ENCODE data around the gene RTEL1.
"Not testable (repeated sequence)": the region's sequence is repeated elsewhere in the genome, so short reads cannot be mapped to it uniquely, and the experiment has no call there.

Gene RTEL1

DNA sequence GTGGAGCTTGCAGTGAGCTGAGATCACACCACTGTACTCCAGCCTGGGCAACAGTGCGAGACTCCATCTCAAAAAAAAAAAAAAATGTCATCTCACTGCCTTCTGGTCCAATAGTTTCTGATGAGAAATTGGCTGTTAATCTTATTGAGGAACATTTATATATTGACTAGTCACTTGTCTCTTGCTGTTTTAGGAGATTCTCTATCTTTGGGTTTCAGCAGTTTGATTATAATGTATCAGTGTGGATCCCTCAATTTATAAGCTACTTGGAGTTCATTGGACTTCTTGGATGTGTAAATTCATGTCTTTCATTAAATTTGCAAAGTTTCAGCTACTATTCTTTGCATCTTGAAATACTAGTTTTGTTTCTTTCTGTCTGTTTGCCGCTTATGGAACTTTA is 60.9 kb downstream of the RTEL1 start:
- no peaks in the 10 kb centered on the region for H3K9me3 ChIP-seq (ENCODE audit: control insufficient read depth, insufficient read depth, low read depth, low read length)
- peaks cover 41% of the 10 kb centered on the region for H3K36me3 ChIP-seq (ENCODE audit: control insufficient read depth, insufficient read depth, low read length)

DNA sequence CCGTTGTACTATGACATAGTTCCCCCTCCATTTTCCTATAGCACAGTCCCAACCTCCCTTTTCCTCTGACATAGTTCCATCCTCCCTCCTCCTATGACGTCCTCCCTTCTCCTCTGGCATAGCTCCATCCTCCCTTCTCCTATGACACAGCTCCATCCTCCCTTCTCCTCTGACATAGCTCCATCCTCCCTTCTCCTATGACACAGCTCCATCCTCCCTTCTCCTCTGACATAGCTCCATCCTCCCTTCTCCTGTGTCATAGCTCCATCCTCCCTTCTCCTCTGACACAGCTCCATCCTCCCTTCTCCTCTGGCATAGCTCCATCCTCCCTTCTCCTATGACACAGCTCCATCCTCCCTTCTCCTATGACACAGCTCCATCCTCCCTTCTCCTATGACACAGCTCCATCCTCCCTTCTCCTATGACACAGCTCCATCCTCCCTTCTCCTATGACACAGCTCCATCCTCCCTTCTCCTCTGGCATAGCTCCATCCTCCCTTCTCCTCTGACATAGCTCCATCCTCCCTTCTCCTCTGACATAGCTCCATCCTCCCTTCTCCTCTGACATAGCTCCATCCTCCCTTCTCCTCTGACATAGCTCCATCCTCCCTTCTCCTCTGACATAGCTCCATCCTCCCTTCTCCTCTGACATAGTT is 65.0 kb downstream of the RTEL1 start:
- H3K27me3 ChIP-seq (ENCODE audit: control insufficient read depth, insufficient read depth, low read length); H3K4me1 ChIP-seq (ENCODE audit: control insufficient read depth, insufficient read depth, low read length); H3K9me3 ChIP-seq (ENCODE audit: control insufficient read depth, insufficient read depth, low read depth, low read length); H3K9ac ChIP-seq (ENCODE audit: low read length); H3K27ac ChIP-seq (ENCODE audit: low read depth, low read length); H3K4me3 ChIP-seq (ENCODE audit: low read depth, low read length): not testable (repeated sequence)
- peaks cover 30% of the 10 kb centered on the region for H3K36me3 ChIP-seq (ENCODE audit: control insufficient read depth, insufficient read depth, low read length)

More for the DNA sequence above, 60.9 kb downstream of the RTEL1 start:
- H3K4me3 ChIP-seq (ENCODE audit: low read depth, low read length), result no peak overlapping the region
- H3K27ac ChIP-seq (ENCODE audit: low read depth, low read length), result no peak overlapping the region
- no peaks in the 10 kb centered on the region for H3K27me3 ChIP-seq (ENCODE audit: control insufficient read depth, insufficient read depth, low read length)
- no peaks in the 10 kb centered on the region for H3K4me1 ChIP-seq (ENCODE audit: control insufficient read depth, insufficient read depth, low read length)
- no peak overlapping the region for H3K9ac ChIP-seq (ENCODE audit: low read length)

- not testable (repeated sequence) for H3K4me3 ChIP-seq (ENCODE audit: low read depth, low read length); H3K27me3 ChIP-seq (ENCODE audit: control insufficient read depth, insufficient read depth, low read length); H3K27ac ChIP-seq (ENCODE audit: low read depth, low read length); H3K9ac ChIP-seq (ENCODE audit: low read length); H3K9me3 ChIP-seq (ENCODE audit: control insufficient read depth, insufficient read depth, low read depth, low read length); H3K4me1 ChIP-seq (ENCODE audit: control insufficient read depth, insufficient read depth, low read length)
- H3K36me3 ChIP-seq (ENCODE audit: control insufficient read depth, insufficient read depth, low read length), result peaks cover 41% of the 10 kb centered on the region
Measured at GRCh38 chr20:63730189-63730733, 72.1 kb downstream of the RTEL1 start.

DNA sequence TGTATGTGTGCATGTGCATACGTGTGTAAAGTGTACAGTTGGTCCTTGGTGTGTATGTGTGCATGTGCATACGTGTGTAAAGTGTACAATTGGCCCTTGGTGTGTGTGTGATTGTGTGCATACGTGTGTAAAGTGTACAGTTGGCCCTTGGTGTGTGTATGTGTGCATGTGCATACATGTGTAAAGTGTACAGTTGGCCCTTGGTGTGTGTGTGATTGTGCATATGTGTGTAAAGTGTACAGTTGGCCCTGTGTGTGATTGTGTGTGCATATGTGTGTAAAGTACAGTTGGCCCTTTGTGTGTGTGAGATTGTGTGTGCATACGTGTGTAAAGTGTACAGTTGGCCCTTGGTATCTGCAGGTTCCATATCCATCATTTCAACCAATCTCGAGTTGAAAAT is 73.3 kb downstream of the RTEL1 start:
- H3K36me3 ChIP-seq (ENCODE audit: control insufficient read depth, insufficient read depth, low read length), result peaks cover 52% of the 10 kb centered on the region
- no peaks in the 10 kb centered on the region; the same call in 1 of the 2 replicates for H3K27me3 ChIP-seq (ENCODE audit: control insufficient read depth, insufficient read depth, low read length)
- no peak overlapping the region for H3K4me3 ChIP-seq (ENCODE audit: low read depth, low read length)
- no peaks in the 10 kb centered on the region for H3K4me1 ChIP-seq (ENCODE audit: control insufficient read depth, insufficient read depth, low read length)
- H3K27ac ChIP-seq (ENCODE audit: low read depth, low read length), result no peak overlapping the region
- H3K9me3 ChIP-seq (ENCODE audit: control insufficient read depth, insufficient read depth, low read depth, low read length), result no peaks in the 10 kb centered on the region
- no peak overlapping the region for H3K9ac ChIP-seq (ENCODE audit: low read length)

DNA sequence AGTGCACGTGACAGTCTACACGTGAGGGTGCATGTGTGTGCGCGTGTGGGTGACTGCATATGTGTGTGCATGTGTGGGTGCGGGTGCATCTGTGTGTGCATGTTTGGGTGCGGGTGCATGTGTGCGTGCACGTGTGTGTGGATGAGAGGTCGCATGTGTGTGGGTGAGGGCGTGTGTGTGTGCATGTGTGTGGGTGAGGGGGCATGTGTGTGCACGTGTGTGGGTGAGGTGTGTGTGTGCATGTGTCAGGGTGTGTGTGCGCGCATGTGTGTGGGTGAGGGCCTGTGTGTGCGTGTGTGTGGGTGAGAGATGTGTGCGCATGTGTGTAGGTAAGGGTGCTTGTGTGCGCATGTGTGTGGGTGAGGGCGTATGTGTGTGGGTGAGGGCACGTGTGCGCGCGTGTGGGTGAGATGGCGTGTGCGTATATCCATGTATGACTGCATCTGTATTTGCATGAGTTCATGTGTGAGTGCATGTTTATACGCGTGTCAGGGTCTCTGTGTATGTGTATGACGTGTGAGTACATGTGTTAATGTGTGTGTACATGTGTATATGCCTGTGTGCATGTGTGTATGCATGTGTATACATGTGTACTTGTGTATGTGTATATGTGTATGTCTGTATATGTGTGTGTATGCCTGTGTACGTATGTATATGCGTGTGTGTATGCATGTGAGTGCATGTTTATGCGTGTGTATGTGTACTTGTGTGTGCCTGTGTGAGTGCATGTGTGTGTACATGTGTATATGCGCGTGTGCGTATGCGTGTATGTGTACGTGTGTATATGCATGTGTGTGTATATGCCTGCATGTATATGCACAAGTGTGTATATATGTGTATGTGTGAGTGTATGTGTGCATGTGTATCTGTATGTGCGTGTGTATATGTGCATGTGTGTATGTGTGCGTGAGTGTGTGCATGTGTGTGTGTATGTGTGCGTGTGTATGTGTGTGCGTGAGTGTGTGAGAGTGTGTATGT is 74.3 kb downstream of the RTEL1 start:
- Histone ChIP-seq H3K36me3 (ENCODE audit: control insufficient read depth, insufficient read depth, low read length) (peaks cover 48% of the 10 kb centered on the region), H3K9ac (ENCODE audit: low read length) (no peak overlapping the region), H3K27ac (ENCODE audit: low read depth, low read length) (no peak overlapping the region), H3K9me3 (ENCODE audit: control insufficient read depth, insufficient read depth, low read depth, low read length) (no peaks in the 10 kb centered on the region), H3K4me3 (ENCODE audit: low read depth, low read length) (no peak overlapping the region), H3K27me3 (ENCODE audit: control insufficient read depth, insufficient read depth, low read length) (peaks cover 6% of the 10 kb centered on the region), H3K4me1 (ENCODE audit: control insufficient read depth, insufficient read depth, low read length) (peaks cover 5% of the 10 kb centered on the region; the same call in 1 of the 2 replicates)

DNA sequence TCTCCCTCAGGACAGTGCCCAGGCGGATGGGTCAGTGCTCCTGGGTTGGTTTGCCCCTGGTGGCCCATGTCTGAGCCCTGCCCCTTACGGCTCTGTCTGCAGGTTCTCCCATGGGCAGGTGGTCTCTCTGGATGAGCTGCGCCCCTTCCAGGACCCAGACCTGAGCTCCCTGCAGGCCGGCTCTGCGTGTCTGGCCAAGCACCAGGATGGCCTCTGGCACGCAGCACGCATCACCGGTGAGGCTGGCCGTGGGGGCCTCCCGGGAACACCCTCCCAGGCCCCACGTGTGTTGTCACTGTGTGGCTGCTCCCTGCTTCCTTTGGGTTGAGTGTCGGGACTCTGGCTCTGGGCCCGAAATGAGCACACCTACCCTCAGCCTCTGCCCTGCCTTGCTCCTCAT is 75.0 kb downstream of the RTEL1 start:
- Histone ChIP-seq H3K9ac (ENCODE audit: low read length) (no peak overlapping the region), H3K4me3 (ENCODE audit: low read depth, low read length) (no peak overlapping the region), H3K9me3 (ENCODE audit: control insufficient read depth, insufficient read depth, low read depth, low read length) (no peaks in the 10 kb centered on the region), H3K27me3 (ENCODE audit: control insufficient read depth, insufficient read depth, low read length) (peaks cover 8% of the 10 kb centered on the region), H3K27ac (ENCODE audit: low read depth, low read length) (no peak overlapping the region), H3K36me3 (ENCODE audit: control insufficient read depth, insufficient read depth, low read length) (peaks cover 48% of the 10 kb centered on the region), H3K4me1 (ENCODE audit: control insufficient read depth, insufficient read depth, low read length) (peaks cover 7% of the 10 kb centered on the region)

DNA sequence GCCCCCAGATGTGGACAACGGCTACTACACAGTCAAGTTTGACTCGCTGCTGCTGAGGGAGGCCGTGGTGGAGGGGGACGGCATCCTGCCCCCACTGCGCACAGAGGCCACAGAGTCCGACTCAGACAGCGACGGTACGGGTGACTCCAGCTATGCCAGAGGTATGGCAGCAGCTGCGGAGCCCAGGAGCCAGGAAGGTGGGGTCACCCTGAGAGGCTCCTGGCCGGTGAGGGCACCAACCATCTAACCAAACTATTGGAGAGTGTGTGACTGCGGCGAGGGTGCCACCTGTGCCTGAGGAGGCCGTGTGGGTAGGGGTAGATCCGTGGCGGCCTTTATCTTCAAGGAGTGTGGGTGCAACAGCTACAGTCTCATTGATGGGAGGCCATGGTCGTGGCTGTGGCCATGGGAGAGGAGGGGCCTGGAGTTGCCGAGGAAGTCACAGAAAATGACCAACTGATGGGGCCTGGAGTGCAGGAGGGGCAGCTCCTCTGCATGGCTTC is 75.5 kb downstream of the RTEL1 start:
- Histone ChIP-seq H3K4me3 (ENCODE audit: low read depth, low read length) (no peak overlapping the region), H3K27me3 (ENCODE audit: control insufficient read depth, insufficient read depth, low read length) (peaks cover 10% of the 10 kb centered on the region), H3K4me1 (ENCODE audit: control insufficient read depth, insufficient read depth, low read length) (peaks cover 12% of the 10 kb centered on the region), H3K9me3 (ENCODE audit: control insufficient read depth, insufficient read depth, low read depth, low read length) (no peaks in the 10 kb centered on the region), H3K9ac (ENCODE audit: low read length) (no peak overlapping the region), H3K36me3 (ENCODE audit: control insufficient read depth, insufficient read depth, low read length) (peaks cover 48% of the 10 kb centered on the region), H3K27ac (ENCODE audit: low read depth, low read length) (no peak overlapping the region)

GRCh38 chr20:63734111-63734945 is 76.2 kb downstream of the RTEL1 start:
- Histone ChIP-seq H3K27ac (ENCODE audit: low read depth, low read length) (no peak overlapping the region), H3K4me3 (ENCODE audit: low read depth, low read length) (no peak overlapping the region), H3K36me3 (ENCODE audit: control insufficient read depth, insufficient read depth, low read length) (peaks cover 48% of the 10 kb centered on the region), H3K9ac (ENCODE audit: low read length) (no peak overlapping the region), H3K27me3 (ENCODE audit: control insufficient read depth, insufficient read depth, low read length) (peaks cover 10% of the 10 kb centered on the region), H3K9me3 (ENCODE audit: control insufficient read depth, insufficient read depth, low read depth, low read length) (no peaks in the 10 kb centered on the region), H3K4me1 (ENCODE audit: control insufficient read depth, insufficient read depth, low read length) (peaks cover 13% of the 10 kb centered on the region)

DNA sequence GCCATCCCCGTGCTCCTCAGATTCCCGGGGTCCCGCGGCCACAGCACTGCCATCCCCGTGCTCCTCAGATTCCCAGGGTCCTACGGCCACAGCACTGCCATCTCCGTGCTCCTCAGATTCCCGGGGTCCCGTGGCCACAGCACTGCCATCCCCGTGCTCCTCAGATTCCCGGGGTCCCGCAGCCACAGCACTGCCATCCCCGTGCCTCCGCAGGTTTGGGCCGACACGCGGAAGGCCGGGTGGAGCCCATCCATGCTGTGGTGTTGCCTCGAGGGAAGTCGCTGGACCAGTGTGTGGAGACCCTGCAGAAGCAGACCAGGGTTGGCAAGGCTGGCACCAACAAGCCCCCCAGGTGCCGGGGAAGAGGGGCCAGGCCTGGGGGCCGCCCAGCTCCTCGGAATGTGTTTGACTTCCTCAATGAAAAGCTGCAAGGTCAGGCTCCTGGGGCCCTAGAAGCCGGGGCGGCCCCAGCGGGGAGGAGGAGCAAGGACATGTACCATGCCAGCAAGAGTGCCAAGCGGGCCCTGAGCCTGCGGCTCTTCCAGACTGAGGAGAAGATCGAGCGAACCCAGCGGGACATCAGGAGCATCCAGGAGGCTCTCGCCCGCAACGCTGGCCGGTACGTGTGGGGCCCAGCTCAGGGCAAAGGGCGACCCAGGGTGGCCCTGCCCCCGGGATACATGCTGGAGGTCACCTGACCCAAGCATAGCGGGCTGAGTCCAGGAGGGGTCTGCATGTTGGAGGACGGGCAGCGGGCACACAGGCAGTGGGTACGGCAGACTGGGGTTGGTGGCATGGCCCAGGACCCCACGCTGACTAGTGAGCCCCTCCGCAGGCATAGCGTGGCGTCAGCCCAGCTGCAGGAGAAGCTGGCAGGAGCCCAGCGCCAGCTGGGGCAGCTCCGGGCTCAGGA is 77.1 kb downstream of the RTEL1 start:
- Histone ChIP-seq H3K27me3 (ENCODE audit: control insufficient read depth, insufficient read depth, low read length) (peaks cover 10% of the 10 kb centered on the region), H3K4me1 (ENCODE audit: control insufficient read depth, insufficient read depth, low read length) (peaks cover 13% of the 10 kb centered on the region), H3K9me3 (ENCODE audit: control insufficient read depth, insufficient read depth, low read depth, low read length) (no peaks in the 10 kb centered on the region), H3K4me3 (ENCODE audit: low read depth, low read length) (no peak overlapping the region), H3K36me3 (ENCODE audit: control insufficient read depth, insufficient read depth, low read length) (peaks cover 44% of the 10 kb centered on the region), H3K9ac (ENCODE audit: low read length) (no peak overlapping the region), H3K27ac (ENCODE audit: low read depth, low read length) (no peak overlapping the region)
